Panc1 (cell line): Measurements from ENCODE around the gene ZFAND4. TPM values are rescaled to one million over a fixed set of nuclear protein-coding genes. Genes with fewer than 3 reads are reported as not detected.

Experiments used
- ATAC-seq: fragments of 200-7000 bp; cut with Tn5 transposase; 2 replicates; pipeline ENCODE4 v1.9.1; 2020; ENCODE audit warnings: mild to moderate bottlenecking, moderate library complexity
- BruUV-seq: library from RNA; stranded (reverse); fragments of 400-500 nt; replicated peaks from 2 replicates; lab custom pipeline; 2021; lab: Mats Ljungman, UMichigan
- CTCF ChIA-PET: fragments of 300-600 bp; sonication (Branson Sonifier 250); formaldehyde crosslinking; loops from one replicate; lab custom pipeline; 2022; ENCODE audit warnings: antibody characterized with exemption; lab: Charles Lee
- POLR2A ChIA-PET: fragments of 300-600 bp; sonication (Branson Sonifier 250); formaldehyde crosslinking; loops from one replicate; lab custom pipeline; 2022; ENCODE audit warnings: antibody characterized with exemption; lab: Charles Lee
- DNase-seq: peaks from one replicate; pipeline ENCODE4 v3.0.0-alpha.2; 2010; ENCODE audit warnings: low read depth, low spot score
- H3K27ac ChIP-seq: 2 replicates; pipeline ENCODE4 v1.5.1; 2011; ENCODE audit warnings: mild to moderate bottlenecking, low read length, inconsistent platforms
- H3K27me3 ChIP-seq: fragments of 200-500 bp; sonication (Bioruptor generic); 2 replicates; pipeline ENCODE4 v1.6.0; 2014; ENCODE audit warnings: low read length, inconsistent platforms; ENCODE audit not compliant: control insufficient read depth, insufficient read depth
- H3K36me3 ChIP-seq: fragments of 200-500 bp; sonication (Bioruptor generic); 2 replicates; pipeline ENCODE4 v1.5.1; 2014; ENCODE audit warnings: inconsistent platforms, mild to moderate bottlenecking, low read length, moderate library complexity; ENCODE audit not compliant: control insufficient read depth, insufficient read depth
- H3K4me1 ChIP-seq: 2 replicates; pipeline ENCODE4 v1.5.1; 2011; ENCODE audit warnings: inconsistent platforms, mild to moderate bottlenecking, low read length, moderate library complexity; ENCODE audit not compliant: control insufficient read depth, insufficient read depth
- H3K4me3 ChIP-seq, 2 experiments: 2 replicates each; pipeline ENCODE4 v1.5.1; 2011 to 2012; ENCODE audit warnings: low read depth in 2 of 2, low read length in 2 of 2, mild to moderate bottlenecking in 2 of 2, inconsistent platforms in 1 of 2, moderate library complexity in 1 of 2
- H3K9me3 ChIP-seq: fragments of 200-500 bp; sonication (Bioruptor generic); 2 replicates; pipeline ENCODE4 v1.5.1; 2014; ENCODE audit warnings: low read depth, mild to moderate bottlenecking, inconsistent platforms, low read length, moderate library complexity; ENCODE audit not compliant: control insufficient read depth, insufficient read depth
- CTCF ChIP-seq: fragments of 450-650 bp; IDR thresholded peaks from 2 replicates; pipeline ENCODE4 v1.5.1; 2017; ENCODE audit warnings: mild to moderate bottlenecking
- POLR2AphosphoS5 ChIP-seq: IDR thresholded peaks from 2 replicates; pipeline ENCODE4 v1.6.1; 2012; ENCODE audit warnings: mild to moderate bottlenecking, low read depth, low read length, moderate library complexity
- REST ChIP-seq, 2 experiments: IDR thresholded peaks; 2 replicates each; pipeline ENCODE4 v1.6.1; 2011 to 2012; ENCODE audit warnings: low read depth in 2 of 2, control low read depth in 1 of 2, low read length in 1 of 2, mild to moderate bottlenecking in 1 of 2, moderate library complexity in 1 of 2; ENCODE audit not compliant: insufficient read depth in 1 of 2
- SIN3A ChIP-seq: IDR thresholded peaks from 2 replicates; pipeline ENCODE4 v1.6.1; 2012; ENCODE audit warnings: low read depth, mild to moderate bottlenecking, low read length, moderate library complexity, borderline replicate concordance; ENCODE audit not compliant: insufficient read depth
- TCF7L2 ChIP-seq: IDR thresholded peaks from 2 replicates; pipeline ENCODE4 v1.6.1; 2011; ENCODE audit warnings: mild to moderate bottlenecking, low read depth, low read length, inconsistent platforms
- in situ Hi-C: cut with HindIII; loops from 2 replicates; pipeline ENCODE4 v1.10.0; 2016; ENCODE audit warnings: low sequenced_read_pairs, low pct_unique_long_range_greater_than_20kb
- intact Hi-C: fragments of 100-400 bp; cut with micrococcal nuclease; formaldehyde crosslinking; loops from one replicate; pipeline ENCODE4 v1.10.0; 2022; ENCODE audit not compliant: unreplicated experiment
- total RNA-seq: library from RNA; stranded (reverse); gene quantifications from one replicate; pipeline ENCODE4 v1.2.1, GENCODE V29; 2021; ENCODE audit not compliant: unreplicated experiment

The ZFAND4 gene
- total RNA-seq, 1 experiment from 2014 or later, result 23.6 TPM

GRCh38 chr10:45608052-45608451, 64.5 kb downstream of the ZFAND4 start:
- no peak overlapping the region for H3K4me3 ChIP-seq
- in situ Hi-C loops, result no loop called here
- no peak for ATAC-seq
- BruUV-seq, result no TSS peak
- DNase-seq, result no peak
- H3K27ac ChIP-seq, result no peak overlapping the region
- H3K9me3 ChIP-seq, result no peaks in the 10 kb centered on the region
- no peaks in the 10 kb centered on the region for H3K27me3 ChIP-seq
- H3K4me1 ChIP-seq, result no peaks in the 10 kb centered on the region
- H3K36me3 ChIP-seq, result no peaks in the 10 kb centered on the region
- ChIA-PET POLR2A (no interaction called here), CTCF (no interaction called here)
- intact Hi-C loops, result no loop called here
- no peak for TF ChIP-seq POLR2AphosphoS5
- no peak for TF ChIP-seq SIN3A
- TF ChIP-seq CTCF, result no peak
- no peak for TF ChIP-seq REST (IDR thresholded peaks at IDR 0.05; ENCODE audit: insufficient read depth in 1 of 2, low read depth in 2 of 2, low read length in 1 of 2)

GRCh38 chr10:45607276-45607675, 65.3 kb downstream of the ZFAND4 start:
- BruUV-seq, result no TSS peak
- Histone ChIP-seq H3K4me3 (no peak overlapping the region), H3K27me3 (no peaks in the 10 kb centered on the region), H3K27ac (no peak overlapping the region), H3K36me3 (no peaks in the 10 kb centered on the region), H3K4me1 (no peaks in the 10 kb centered on the region), H3K9me3 (no peaks in the 10 kb centered on the region)
- ChIA-PET POLR2A (no interaction called here), CTCF (no interaction called here)
- ATAC-seq (no peak), DNase-seq (no peak)
- in situ Hi-C loops, result no loop called here
- TF ChIP-seq POLR2AphosphoS5, result no peak
- no peak for TF ChIP-seq CTCF
- no peak for TF ChIP-seq TCF7L2
- no peak for TF ChIP-seq REST (IDR thresholded peaks at IDR 0.05; ENCODE audit: insufficient read depth in 1 of 2, low read depth in 2 of 2, low read length in 1 of 2)
- no peak for TF ChIP-seq SIN3A
- intact Hi-C loops, result no loop called here
